Frontal cortex (tissue), 4 donors: Measurements from ENCODE around the gene HIPK4. TPM values are rescaled to one million over a fixed set of nuclear protein-coding genes. Genes with fewer than 3 reads are reported as not detected.

ENCODE experiments used
- DNase-seq, 2 donors: peaks; one replicate each; pipeline ENCODE4 v3.0.0; 2012; ENCODE audit warnings: low spot score in 2 of 2
- FAIRE-seq: peaks from 2 replicates; lab custom pipeline; 2012; peaks lifted over from hg19 to GRCh38; lab: Jason Lieb, UNC
- total RNA-seq: library from RNA; depleted of rRNA; stranded (reverse); fragments of >200 nt; gene quantifications from one replicate; pipeline ENCODE4 v1.2.3, GENCODE V29; 2014
- donor health status: control.
- donor health status: control.
- donor health status: control.

The HIPK4 gene
- total RNA-seq, 1 donor from 2014 or later = not detected

DNA sequence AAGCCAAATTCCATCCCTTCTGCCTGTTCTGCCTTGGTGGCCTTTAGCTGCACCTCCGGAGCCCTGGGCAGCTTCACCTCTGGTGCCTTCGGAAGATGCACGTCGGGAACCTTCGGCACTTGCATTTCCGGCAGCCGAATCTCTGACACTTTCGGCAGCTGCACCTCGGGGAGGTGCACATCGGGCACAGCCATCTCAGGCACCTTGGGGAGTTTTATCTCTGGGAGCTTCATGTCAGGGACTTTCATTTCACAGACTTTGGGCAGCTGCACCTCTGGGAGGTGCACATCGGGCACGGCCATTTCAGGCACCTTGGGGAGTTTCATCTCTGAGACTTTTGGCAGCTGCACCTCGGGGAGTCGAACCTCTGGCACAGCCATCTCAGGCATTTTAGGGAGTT is 6.0 kb upstream of the HIPK4 start:
- FAIRE-seq (no peak), DNase-seq (no peak)

DNA sequence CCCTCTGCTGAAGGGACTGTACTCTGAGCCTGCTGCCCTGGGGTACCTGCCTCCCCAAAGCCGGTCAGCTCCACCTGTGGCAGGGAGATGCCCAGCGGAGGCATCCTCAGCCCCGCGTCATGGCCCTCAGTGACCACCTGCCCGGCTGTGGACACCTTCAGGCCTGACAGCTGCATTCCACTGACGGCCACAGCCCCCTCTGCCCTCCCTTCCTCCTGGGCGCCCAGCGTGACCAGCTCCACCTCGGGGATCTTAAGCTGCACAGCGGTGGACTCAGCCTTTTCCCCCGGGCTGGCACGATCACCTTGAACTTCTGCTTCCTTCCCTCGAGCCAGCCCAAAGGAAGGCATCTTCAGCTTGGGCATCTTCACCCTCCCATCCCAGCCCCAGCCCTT is 4.8 kb upstream of the HIPK4 start:
- DNase-seq (no peak), FAIRE-seq (no peak)

DNA sequence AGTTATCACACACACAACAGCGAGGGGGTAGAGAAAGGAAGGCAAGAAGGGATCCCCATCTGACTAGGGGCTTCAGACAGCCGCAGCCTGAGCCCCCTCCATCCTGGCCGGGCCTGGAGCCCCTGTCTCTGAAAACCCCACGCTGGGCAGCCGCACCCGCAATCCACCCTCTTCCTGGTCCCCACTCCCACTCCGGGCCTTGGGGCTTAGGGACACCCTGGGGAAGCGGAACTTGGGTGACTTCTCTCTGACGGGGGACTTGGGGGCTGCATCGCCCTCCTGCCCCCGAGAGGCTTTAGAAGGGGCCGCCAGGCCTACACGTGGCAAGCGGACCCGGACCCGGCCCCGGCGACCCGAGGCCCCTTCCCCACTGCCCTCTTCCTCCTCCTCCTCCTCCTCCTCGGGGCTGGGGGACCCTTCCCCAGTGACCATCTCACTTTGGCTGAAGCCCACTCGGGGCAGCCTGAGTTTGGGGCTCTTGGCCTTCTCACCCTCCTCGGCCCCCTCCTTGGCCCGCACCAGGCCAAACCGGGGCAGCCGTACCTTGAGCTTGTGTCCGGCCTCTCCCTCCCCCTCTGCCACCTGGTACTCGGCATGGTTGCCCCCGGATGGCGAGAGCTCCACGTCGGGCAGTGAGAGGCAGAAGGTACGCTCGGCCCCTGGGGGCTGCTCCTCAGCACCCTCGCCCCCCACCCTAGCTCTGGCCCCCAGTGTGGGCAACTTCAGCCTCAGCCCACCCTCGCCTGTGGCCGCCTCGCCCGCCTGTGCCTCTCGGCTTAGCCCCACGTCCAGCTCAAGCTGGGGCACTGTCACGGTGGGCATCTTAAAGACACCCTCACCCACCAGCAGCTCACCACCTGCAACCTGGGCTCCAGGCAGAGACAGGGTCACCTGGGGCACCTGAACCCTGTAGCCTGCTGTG is 4.2 kb upstream of the HIPK4 start:
- no peak for DNase-seq

DNA sequence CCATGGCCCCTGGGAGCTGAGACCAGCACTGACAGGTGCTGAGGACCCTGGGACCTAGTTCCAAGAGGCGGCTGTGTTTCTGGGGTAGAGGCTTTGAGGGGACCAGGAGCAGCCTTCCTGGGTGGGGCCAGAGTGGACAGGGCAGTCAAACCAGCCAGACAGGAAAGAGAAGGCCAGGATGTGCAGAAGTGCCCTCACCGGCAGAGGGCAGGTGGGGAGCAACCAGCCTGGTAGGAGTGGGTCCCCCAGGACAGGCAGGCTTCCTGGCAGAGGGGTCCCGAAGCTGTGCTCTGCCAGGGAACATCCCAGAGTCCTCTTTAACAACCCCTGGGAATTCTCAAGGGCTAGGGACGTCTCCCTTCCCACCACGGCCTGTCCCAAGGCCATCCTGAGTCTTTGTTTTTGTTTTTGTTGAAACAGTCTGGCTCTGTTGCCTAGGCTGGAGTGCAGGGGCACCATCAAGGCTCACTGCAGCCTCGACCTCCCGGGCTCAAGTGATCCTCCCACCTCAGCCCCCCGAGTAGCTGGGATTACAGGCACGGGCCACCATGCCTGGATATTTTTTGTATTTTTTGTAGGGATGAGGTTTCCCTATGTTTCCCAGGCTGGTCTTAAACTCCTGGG is 3.0 kb upstream of the HIPK4 start:
- no peak for DNase-seq
- no peak for FAIRE-seq

More for the DNA sequence above, 4.2 kb upstream of the HIPK4 start:
- no peak for FAIRE-seq

DNA sequence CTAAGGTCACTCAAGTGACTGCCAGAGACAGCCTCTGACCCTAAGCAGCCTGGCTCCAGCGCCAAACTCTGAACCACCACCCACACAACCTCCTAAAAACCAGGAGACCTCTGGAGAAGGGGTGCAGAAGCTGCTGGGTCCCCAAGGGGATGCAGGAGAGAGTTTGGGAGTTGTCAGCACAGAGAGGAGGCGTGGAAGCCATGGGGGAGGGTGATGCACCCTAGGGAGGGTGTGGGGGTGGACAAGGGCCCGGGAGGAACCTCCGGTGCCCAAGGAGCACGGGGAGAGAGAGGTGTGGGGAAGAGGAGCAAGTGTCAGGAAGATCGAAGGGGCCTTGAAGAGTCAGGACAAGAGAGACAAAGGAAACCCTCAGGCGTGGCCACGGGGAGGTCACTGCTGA is 2.1 kb upstream of the HIPK4 start:
- DNase-seq = no peak

DNA sequence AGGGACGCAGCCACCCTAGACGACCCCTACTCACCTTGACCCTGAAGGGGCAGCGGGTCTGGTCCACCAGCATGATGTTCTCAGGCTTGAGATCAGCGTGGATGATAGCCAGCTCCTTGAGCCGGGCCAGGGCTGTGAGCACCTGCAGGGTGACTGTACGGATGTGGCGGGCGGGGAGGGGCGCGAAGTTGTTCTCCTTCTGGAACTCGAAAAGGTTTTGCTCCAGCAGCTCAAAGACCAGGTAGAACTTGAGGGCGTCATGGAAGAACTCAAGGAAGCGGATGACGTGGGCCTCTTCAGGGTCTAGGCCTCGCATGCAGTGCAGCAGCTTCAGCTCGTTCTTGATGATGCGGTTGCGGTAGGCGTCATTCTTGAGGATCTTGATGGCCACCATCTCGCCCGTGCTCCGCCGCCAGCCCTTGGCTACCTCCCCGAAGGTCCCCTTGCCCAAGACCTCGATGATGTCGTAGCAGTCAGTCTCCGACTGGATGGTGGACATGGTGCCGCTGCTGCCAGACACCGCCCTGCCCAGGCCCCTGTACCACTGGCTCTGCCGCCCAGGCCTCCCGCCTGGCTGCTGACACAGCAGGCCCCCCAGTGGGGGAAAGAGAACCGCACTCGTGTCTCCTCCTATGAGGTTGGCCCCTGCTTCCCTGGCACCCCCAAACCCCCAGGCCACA is 437 bp downstream of the HIPK4 start:
- no peak for FAIRE-seq
- no peak for DNase-seq

More for the DNA sequence above, 2.1 kb upstream of the HIPK4 start:
- FAIRE-seq = no peak

DNA sequence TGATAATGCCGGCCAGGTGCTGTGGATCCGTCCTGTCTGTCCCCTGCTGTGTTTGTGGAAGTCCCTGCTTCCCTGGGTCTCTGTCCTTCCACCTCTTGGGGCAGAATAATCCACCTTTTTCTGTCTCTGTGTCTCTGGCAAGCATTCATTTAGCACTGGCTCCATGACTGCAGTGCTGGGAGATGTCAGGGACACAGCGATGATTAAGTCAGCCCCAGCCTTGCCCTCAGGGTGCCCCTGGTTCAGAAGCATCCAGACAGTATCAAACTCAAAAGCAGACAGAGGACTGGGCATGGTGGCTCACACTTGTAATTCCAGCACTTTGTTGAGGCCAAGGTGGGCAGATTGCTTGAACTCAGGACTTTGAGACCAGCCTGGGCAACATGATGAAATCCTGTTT is 1.5 kb downstream of the HIPK4 start:
- FAIRE-seq = no peak

DNA sequence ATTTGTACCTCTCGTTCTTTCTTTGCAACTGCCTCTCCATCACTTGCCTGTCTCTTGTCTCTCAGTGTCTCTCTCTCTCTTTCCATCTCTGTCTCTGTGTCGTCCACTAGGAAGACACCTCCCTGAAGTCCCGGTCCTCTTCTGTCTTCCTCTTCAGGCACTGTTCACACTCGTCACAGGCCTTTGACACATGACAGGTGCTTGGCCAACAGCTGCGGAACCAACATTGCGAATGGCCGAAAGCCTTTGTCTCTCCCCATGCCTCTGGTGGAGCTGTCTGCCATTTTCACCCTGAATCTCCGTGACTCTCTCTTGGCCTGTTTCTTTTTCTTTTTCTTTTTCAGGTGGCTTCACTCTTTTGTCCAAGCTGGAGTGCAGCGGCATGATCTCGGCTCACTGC is 2.8 kb downstream of the HIPK4 start:
- DNase-seq = no peak
- FAIRE-seq = no peak

More for the DNA sequence above, 1.5 kb downstream of the HIPK4 start:
- no peak for DNase-seq

DNA sequence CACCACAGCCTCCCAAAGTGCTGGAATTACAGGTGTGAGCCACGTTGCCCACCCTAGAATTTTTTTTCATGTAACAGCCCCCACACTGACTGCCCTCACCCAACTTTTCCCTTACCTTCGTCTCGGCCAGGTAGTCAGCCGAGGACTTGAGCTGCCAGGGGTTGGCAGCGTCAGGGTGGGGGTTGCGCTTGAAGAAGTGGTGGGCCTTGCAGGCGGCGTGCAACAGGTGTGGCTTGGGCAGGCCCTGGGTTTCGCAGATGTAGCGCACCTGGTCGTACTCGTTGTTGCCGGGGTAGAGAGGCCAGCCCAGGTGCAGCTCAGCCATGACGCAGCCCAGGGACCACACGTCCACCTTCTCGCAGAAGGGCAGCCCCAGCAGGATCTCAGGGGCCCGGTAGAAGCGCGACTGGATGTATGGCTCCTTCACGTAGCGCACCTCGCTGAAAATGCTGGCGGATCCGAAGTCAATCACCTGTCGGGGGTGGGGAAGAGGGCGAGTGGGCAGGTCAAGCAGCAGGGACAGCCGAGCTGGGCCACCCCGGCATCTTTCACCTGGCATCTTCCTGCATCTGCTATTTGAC is 6.2 kb downstream of the HIPK4 start:
- DNase-seq (no peak), FAIRE-seq (no peak)

DNA sequence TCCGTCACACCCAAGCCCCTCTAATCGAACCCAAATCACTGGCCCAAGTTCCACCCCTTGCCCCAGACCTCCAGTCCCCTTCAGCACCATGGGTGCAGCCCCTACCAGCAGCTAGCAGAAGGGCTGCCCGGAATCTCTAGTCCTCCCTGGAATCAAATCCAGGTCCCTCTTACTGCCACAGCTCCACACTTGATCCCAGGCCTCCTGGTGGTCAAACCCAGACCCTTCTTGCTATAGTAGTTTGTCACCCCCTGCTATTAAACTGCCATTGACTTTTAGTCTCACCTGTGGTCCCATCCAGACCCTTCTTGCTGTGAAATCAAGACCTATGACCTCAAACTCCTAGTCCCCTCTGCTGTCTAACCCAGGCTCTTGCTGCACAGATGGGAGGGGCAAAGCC is 8.7 kb downstream of the HIPK4 start:
- FAIRE-seq = no peak
- DNase-seq = no peak

DNA sequence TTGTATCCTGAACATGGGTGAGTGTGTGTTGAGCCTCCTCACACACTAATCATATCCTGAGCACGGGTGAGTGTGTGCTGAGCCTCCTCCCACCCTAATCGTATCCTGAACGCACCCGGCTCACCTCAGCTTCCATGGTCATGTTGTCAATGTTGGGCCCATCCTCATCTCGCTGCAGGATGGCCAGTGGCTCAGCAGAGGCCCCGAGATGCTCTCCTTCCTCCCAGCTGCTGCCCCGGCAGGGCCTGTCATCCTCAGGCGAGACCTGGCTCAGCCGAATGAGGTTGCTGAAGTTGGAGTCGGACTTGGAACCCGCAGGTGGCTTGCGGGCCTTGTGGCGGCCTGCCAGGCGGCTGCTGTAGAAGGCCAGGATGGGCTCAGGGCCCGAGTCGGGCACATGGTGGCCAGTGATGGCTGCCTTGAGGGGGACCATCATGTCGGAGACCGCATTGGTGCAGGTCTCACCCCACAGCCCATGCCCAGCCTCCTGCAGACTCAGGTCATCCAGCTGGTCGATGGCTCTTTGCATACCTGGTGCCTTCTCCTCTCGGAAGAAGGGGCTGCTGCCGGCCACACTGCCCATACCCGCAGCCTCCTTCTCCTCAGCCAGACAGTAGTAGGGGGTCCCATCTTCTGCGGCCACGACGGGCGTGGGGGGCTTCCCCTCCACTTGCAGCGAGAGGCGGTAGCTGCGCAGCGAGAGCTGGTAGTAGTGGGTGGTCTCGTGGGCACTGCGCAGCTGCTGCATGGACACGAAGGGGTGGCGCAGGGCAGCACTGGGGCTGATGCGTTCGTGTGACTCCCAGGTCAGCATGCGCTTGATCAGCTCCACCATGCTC is 9.6 kb downstream of the HIPK4 start:
- FAIRE-seq = no peak
- no peak for DNase-seq

DNA sequence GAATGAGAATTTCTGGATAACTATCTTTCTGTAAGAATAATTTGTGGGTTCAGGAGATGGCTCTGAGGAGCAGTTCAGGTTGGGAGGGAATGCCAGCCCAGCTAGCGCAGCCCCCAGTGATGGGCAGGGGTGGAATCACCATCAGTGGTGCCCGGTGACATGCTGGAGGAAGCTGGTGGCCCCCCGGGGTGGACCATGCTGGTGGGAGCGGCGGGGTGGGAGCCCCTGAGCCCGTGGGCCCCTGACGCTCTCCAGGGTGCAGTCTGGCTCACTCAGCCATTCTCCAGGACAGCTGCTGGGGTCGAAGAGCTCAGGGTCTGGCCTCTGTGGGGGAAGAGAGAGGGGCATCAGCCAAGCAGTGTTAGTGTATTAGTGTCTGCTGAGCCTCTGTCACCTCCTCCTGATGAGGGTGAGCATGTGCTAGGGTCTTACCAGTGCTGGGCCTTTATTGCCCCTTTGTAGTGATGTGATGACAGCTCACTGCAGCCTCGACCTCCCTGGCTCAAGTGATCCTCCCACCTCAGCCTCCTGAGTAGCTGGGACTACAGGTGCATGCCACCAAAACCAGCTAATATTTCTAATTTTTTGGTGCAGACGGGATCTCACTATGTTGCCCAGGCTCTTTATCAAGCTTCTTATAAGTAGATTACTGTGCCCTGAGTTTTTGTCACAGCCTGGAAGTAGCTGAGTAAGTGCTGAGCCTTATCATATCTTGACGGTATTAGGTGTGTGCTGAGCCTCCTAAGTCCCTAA is 10.4 kb downstream of the HIPK4 start:
- no peak for FAIRE-seq
- DNase-seq = no peak

DNA sequence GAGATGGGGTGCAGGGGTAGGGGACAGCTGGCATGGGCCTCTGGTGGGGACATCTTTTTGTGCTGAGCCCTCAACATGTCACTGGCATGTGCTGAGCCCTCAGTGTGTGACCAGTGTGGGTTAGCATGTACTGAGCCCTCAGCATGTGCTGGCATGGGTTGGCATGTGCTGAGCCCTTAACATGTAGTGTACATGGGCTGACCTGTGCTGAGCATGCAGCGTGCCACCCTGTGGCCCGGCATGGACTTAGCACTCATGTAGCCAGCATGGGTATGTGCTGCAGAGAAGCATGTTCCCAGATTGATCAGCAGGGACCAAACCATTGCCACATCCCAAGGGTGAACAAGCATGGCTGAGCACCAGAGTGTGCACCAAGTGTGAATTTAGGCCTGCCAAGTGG is 11.5 kb downstream of the HIPK4 start:
- no peak for FAIRE-seq
- DNase-seq = no peak

DNA sequence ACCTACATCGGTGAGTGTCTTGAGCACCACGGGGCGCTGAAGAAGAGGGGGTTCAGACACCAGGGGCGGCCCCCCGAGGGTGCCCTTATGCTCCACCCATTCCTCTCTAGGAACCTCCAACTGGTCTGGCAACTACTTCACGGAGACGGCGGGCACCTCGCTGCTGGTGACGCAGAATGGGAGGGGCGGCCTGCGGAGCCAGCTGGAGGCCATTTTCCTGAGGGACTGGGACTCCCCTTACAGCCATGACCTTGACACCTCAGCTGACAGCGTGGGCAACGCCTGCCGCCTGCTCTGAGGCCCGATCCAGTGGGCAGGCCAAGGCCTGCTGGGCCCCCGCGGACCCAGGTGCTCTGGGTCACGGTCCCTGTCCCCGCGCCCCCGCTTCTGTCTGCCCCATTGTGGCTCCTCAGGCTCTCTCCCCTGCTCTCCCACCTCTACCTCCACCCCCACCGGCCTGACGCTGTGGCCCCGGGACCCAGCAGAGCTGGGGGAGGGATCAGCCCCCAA is 12.1 kb downstream of the HIPK4 start:
- DNase-seq (no peak), FAIRE-seq (no peak)

DNA sequence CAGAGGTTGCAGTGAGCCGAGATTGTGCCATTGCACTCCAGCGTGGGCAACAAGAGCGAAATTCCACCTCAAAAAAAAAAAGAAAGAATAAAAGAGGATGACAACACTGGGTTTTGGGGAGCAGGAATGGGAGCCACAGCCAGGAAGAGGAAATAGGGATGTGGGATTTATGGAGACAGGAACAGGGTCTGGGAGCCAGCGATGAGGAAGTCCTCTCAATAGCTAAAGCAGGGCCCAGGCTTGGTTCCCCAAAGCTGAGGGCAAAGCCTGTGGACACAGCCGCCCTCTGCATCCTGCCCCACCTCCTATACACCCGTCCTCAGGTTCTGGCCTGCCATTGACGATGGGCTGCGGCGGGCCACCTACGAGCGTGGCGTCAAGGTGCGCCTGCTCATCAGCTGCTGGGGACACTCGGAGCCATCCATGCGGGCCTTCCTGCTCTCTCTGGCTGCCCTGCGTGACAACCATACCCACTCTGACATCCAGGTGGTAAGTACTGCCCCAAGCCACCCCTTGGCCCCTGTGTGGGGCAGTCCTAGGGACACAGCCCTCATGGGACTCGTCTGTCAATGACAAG is 13.6 kb downstream of the HIPK4 start:
- FAIRE-seq (no peak), DNase-seq (no peak)

DNA sequence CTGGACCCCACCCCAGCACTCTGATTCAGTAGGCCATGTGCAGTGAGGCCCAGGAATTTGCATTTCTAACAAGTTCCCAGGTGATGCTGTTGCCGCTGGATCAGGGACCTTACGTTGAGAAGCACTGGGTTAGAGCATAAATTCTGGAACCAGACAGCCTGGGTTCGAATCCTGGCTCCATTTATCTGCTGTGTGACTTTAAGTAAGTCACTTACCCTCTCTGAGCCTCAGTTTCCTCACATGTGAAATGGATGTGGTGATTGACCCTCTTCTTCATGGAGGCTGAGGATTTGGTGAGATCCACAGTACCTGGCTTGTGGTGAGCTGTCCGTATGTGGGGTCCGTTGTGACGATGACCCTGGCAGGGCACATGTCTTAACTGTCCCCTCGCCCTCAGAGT is 15.9 kb downstream of the HIPK4 start:
- DNase-seq (no peak), FAIRE-seq (no peak)

DNA sequence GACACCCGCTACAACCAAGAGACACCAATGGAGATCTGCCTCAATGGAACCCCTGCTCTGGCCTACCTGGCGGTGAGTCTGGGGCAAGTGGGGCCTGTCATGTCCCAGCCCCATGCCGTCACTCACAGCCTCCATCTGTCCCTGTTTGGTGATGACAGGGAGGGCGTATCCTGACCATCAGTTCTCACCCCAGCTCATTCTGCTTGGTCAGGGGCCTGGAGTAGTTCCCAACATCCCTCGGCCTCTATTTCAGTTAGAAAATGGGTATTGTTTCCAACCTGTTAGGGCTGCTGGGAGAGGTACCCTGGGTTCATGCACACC is 18.2 kb downstream of the HIPK4 start:
- DNase-seq (no peak), FAIRE-seq (no peak)

DNA sequence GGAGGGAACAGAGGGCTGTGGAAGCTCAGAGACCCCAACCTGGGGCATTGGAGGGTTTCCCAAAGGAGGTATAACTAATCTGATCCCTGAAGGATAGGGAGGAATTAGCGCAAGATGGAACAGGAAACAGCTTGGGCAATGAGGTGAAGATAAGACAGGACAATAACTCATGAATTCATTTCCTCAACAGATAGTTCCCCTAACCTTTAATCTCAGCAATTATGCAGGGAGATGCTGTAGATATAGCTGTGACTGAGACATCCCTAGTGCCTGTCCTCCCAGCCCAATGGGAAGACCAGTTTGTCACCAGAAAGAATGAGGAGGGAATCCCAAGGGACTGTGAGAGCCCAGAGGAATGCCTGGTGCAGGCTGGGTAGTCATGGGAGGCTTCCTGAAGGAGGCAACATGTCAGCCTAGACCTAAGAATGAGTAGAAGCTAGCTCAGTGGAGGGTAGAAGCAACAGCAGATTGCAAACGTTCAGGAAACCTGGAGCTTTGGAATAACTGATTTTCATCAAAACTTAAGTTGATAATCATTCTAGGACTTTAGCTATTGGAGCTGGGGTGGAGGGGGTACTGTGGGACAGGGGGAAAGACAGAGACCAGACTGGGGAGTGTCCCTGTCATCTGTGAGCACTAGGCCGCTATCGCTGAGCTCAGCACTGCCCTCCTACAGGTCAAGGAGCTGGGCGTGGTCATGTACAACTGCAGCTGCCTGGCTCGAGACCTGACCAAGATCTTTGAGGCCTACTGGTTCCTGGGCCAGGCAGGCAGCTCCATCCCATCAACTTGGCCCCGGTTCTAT is 18.8 kb downstream of the HIPK4 start:
- FAIRE-seq (no peak), DNase-seq (no peak)
